SHP77 (cell line): ENCODE results near the gene ARFGAP1.

Experiments
- DNase-seq, 2 experiments: peaks; one replicate each; lab custom pipeline; 2025; lab: John Stamatoyannopoulos, UW

The ARFGAP1 gene

GRCh38 chr20:63259734-63260460 is 12.7 kb upstream of the ARFGAP1 start:
- no peak for DNase-seq

- no peak for DNase-seq
Observed at GRCh38 chr20:63260521-63260920, 12.1 kb upstream of the ARFGAP1 start.

GRCh38 chr20:63261060-63261794 is 11.4 kb upstream of the ARFGAP1 start:
- DNase-seq = no peak

- DNase-seq = no peak
Observed at GRCh38 chr20:63261795-63262528, 10.7 kb upstream of the ARFGAP1 start.

GRCh38 chr20:63262836-63263235 is 9.8 kb upstream of the ARFGAP1 start:
- no peak for DNase-seq

- DNase-seq = no peak
Observed at GRCh38 chr20:63264000-63264399, 8.6 kb upstream of the ARFGAP1 start.

- DNase-seq = no peak
Observed at GRCh38 chr20:63264519-63264918, 8.1 kb upstream of the ARFGAP1 start.

GRCh38 chr20:63265891-63266515 is 6.6 kb upstream of the ARFGAP1 start:
- no peak for DNase-seq

GRCh38 chr20:63267691-63268090 is 4.9 kb upstream of the ARFGAP1 start:
- DNase-seq = no peak

GRCh38 chr20:63268256-63268655 is 4.4 kb upstream of the ARFGAP1 start:
- DNase-seq = no peak

GRCh38 chr20:63268671-63269439 is 3.8 kb upstream of the ARFGAP1 start:
- DNase-seq = no peak

GRCh38 chr20:63269724-63270123 is 2.9 kb upstream of the ARFGAP1 start:
- DNase-seq = no peak

- DNase-seq = no peak
Observed at GRCh38 chr20:63270606-63271325, 1.8 kb upstream of the ARFGAP1 start.

GRCh38 chr20:63273059-63273579 is 506 bp downstream of the ARFGAP1 start:
- DNase-seq = no peak

GRCh38 chr20:63273635-63274380 is 1.2 kb downstream of the ARFGAP1 start:
- no peak for DNase-seq

GRCh38 chr20:63274381-63275228 is 2.0 kb downstream of the ARFGAP1 start:
- DNase-seq = no peak

GRCh38 chr20:63275825-63276224 is 3.2 kb downstream of the ARFGAP1 start:
- DNase-seq = no peak

- DNase-seq = no peak
Observed at GRCh38 chr20:63276956-63277355, 4.3 kb downstream of the ARFGAP1 start.
